Stimulated activated effector memory CD8-positive, alpha-beta T cell treated with anti-CD3 and anti-CD28 coated beads, Interleukin-12 subunit alpha, Interleukin-12 subunit beta, amount 100 ng/mL, for 72 hours (primary cell): Measurements from ENCODE around the gene BDH1.
A peak's percentile ranks its signal among the peaks of the same experiment; 100 is the strongest.
"Not testable (repeated sequence)": the region's sequence is repeated elsewhere in the genome, so short reads cannot be mapped to it uniquely, and the experiment has no call there.

Experiments used
- ATAC-seq: fragments of 150-1000 bp; cut with Tn5 transposase; 2 replicates; pipeline ENCODE4 v1.10.0; 2021
- DNase-seq, 2 donors: peaks; one replicate each; pipeline ENCODE4 v3.0.0; 2021 to 2022; ENCODE audit warnings: low spot score in 2 of 2
- H3K27ac Mint-ChIP-seq: one replicate; pipeline ENCODE4 v1.8.0; 2022; ENCODE audit warnings: mild to moderate bottlenecking, mixed read lengths
- H3K36me3 Mint-ChIP-seq: one replicate; pipeline ENCODE4 v1.8.0; 2022; ENCODE audit warnings: mild to moderate bottlenecking, mixed read lengths
- H3K4me1 Mint-ChIP-seq: one replicate; pipeline ENCODE4 v1.8.0; 2022; ENCODE audit warnings: mixed read lengths
- H3K4me3 Mint-ChIP-seq: one replicate; pipeline ENCODE4 v1.8.0; 2022; ENCODE audit warnings: mild to moderate bottlenecking, mixed read lengths
- H3K9me3 Mint-ChIP-seq: one replicate; pipeline ENCODE4 v1.8.0; 2022; ENCODE audit warnings: mixed read lengths

BDH1 gene

DNA sequence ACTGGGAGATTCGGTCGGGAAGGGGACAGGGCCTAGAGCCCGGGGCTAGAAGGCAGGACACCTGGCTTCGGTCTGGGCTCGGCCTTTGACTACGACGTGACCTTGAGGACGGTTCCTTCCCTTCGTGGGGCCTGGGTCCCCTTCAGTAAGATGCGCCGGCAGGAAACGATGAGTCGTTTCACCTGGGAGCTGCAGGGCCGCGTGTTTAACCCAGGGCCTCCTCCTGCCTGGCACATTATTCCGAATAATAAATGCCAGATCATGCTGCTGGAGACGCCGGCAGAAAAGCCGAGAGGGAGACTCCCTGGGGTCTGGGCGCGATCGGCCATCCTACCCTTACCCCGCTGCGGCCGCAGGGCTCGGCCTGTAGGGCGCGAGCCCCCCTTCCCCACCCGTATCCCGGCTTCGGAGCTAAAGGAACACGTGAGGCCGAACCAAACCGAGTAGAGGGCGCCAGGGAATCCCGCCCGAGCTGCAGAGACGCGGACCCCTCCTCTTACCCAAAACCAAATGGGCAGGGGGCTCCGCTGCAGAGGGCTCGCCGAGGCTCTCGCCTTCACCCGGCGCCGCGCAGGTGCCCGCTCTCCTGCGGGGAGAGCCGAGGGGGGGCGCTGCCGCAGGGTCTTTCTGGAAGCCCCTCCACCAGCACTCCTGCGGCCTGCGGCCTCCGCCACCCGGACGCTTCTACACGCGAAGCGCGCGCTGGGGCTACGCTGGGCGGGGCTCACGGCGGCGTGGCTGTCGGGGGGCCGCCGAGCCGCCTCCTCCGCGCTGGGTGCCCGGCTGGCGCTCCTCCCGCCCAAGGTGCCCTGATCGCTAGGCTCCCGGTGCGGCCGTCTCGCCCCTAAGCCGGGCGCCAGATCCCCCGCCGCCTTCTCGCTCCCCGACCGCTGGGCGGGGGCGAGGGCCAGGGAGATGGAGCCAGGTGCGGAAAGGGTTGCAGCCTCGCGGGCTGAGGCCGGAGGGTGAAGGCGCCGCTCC lies at the start of gene BDH1:
BDH1 (minus strand) TSS at position 688 of the 981 bp plus-strand sequence. CDS start 9,525 bp downstream, outside the sequence.
- ATAC-seq (peak; percentile 68), DNase-seq (peak; percentile 68 to 88)
- peaks cover 11% of the 10 kb centered on the region for H3K36me3 Mint-ChIP-seq
- peak within 1 kb of the TSS; percentile 75 for H3K27ac Mint-ChIP-seq
- H3K4me1 Mint-ChIP-seq, result peaks cover 29% of the 10 kb centered on the region
- H3K4me3 Mint-ChIP-seq, result peak within 1 kb of the TSS; percentile 85
- no peaks in the 10 kb centered on the region for H3K9me3 Mint-ChIP-seq

DNA sequence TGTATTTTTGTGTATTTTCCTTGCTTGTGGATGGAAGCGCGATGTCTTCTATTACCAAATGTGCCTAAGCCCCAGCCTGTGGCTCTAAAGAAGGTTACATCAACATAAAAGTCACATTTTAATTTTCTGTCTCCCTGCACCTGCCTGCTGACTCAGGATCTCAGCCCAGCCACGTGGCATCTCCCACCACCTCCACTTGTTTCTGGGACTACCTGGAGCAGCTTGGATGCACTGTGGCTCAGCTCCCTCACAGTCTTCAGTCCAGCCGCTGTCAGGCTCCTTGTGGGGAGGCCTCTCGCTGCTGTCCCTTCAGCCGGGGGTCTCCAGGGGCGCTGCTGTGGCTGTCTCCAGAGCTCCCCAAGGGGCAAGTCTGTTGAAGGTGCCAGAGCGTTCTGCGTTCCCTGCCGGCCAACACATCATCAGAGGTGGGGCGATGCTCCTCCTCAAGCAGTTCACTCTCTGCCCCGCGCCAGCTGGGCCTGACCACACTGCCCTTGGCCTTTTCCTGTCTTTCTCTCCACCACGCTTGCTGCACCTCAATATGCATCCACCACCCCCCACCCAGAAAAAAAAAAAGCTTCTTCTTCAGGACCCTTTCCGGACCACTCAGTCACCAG lies 47.7 kb upstream of the BDH1 start:
- Mint-ChIP-seq H3K4me1 (peaks cover 8% of the 10 kb centered on the region), H3K36me3 (peaks cover 26% of the 10 kb centered on the region), H3K9me3 (no peaks in the 10 kb centered on the region), H3K4me3 (no peak overlapping the region), H3K27ac (no peak overlapping the region)
- DNase-seq (peak in 1 of 2 donors; percentile 41), ATAC-seq (no peak)

DNA sequence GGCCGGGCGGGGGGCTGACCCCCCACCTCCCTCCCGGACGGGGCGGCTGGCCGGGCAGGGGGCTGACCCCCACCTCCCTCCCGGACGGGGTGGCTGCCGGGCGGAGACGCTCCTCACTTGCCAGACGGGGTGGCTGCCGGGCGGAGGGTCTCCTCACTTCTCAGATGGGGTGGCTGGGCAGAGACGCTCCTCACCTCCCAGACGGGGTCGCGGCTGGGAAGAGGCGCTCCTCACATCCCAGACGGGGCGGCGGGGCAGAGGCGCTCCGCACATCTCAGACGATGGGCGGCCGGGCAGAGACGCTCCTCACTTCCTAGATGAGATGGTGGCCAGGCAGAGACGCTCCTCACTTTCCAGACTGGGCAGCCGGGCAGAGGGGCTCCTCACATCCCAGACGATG lies 46.6 kb upstream of the BDH1 start:
- not testable (repeated sequence) for H3K27ac Mint-ChIP-seq, H3K4me3 Mint-ChIP-seq, ATAC-seq, H3K9me3 Mint-ChIP-seq, H3K4me1 Mint-ChIP-seq
- peaks cover 15% of the 10 kb centered on the region for H3K36me3 Mint-ChIP-seq
- peak in 1 of 2 donors; percentile 20 for DNase-seq

GRCh38 chr3:197601566-197601840 lies 45.7 kb upstream of the BDH1 start:
- not testable (repeated sequence) for H3K4me3 Mint-ChIP-seq, H3K9me3 Mint-ChIP-seq, H3K4me1 Mint-ChIP-seq, ATAC-seq, H3K27ac Mint-ChIP-seq
- H3K36me3 Mint-ChIP-seq, result peaks cover 10% of the 10 kb centered on the region
- peak in 1 of 2 donors; percentile 38 for DNase-seq

DNA sequence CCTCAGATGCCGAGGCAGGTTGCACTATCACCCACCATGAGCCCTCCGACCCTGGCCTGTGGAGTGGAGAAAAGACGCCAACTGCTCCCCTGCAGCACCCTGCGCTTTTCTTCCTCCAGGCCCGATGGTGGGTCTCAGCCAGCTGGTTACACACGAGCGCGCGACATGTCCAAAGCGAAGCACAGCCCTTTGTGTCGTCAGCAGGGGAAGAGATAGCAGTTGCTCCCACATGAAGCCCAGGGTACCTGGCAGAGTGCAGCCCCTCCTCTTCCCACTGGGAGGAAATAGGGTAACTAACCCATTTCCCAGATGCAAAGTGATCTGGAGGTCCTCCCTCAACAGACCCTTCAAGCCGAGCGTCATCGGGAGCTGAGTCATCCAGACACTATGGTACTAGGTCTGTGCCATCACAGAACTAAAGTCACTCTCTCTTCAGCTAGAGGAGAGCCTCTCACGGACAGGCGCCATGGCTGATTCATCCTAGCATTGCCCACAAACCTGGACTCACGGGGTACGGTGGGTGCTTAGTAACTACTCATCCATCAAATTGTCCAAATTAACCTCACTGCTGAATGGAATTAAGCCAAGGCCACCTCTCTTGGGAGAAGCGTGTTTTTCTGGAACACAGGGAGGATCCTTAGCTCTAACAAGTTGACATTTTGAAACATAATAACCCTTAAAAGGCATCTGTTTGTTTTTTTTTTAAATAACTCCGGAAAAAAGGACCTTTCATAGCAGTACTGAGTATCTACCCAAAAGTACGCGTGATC lies 45.2 kb upstream of the BDH1 start:
- peaks cover 9% of the 10 kb centered on the region for H3K36me3 Mint-ChIP-seq
- H3K4me3 Mint-ChIP-seq, result no peak overlapping the region
- ATAC-seq, result peak; percentile 76
- peak overlapping the region; percentile 34 for H3K27ac Mint-ChIP-seq
- H3K4me1 Mint-ChIP-seq, result peaks cover 8% of the 10 kb centered on the region
- no peak for DNase-seq
- no peaks in the 10 kb centered on the region for H3K9me3 Mint-ChIP-seq

DNA sequence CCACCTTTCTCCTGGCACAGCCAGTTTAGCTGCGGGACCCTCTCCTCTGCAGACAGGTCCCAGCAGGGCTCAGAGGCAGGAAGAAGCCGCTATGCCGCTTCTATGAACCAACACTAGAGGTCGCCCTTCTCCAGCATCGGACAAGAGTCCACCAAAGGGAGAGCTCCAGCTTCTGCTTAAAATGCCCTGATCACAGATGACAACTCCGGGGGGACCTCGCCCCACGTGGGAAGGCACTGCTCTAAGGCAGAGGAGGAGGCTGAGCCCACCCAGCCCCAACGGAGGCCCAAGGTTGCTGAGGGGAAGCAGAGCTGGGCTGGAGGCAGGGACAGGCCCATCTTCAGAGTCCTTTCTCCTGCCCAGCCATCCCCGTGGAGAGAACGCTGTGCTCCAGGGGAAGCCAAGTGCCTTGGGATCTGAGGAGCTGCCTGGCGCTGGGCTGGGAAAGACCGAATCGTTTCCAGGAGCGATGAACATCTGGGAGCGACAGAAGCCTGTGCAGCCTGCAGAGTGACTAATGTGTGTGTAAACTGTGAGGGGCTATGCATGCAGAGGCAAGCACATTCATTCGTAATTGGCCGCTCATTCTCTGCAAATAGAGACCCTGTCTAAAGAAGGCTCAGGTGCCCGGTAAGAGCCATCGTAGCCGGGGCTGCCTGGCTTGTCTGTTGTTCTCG lies 43.5 kb upstream of the BDH1 start:
- Mint-ChIP-seq H3K9me3 (no peaks in the 10 kb centered on the region), H3K4me3 (no peak overlapping the region), H3K27ac (peak overlapping the region; percentile 58), H3K4me1 (peaks cover 8% of the 10 kb centered on the region), H3K36me3 (peaks cover 7% of the 10 kb centered on the region)
- peak; percentile 95 for ATAC-seq
- DNase-seq, result peak; percentile 68 to 87

DNA sequence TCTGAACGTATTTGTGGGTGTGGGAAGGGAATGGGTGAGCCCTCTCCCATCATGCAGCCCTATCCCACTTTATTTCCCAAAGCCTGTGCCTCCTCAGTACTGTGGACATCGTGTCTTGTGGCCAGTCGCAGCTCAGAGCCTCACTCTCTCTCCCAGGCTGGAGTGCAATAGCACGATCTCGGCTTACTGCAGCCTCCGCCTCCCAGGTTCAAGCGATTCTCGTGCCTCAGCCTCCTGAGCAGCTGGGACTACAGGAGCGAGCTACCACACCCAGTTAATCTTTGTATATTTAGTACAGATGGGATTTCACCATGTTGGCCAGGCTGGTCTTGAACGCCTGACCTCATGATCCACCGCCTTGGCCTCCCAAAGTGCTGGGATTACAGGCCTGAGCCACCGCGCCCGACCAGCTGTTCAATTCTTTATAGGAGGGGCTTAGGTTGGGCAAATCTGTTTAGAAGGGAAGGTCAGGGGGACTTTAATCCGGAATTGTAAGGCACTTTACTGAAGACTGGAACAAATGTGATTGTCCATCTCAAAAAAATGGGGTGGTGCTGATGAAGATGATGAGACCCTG lies 42.7 kb upstream of the BDH1 start:
- Mint-ChIP-seq H3K4me1 (peaks cover 8% of the 10 kb centered on the region), H3K36me3 (peaks cover under 1% of the 10 kb centered on the region), H3K27ac (peak overlapping the region; percentile 58), H3K4me3 (no peak overlapping the region), H3K9me3 (no peaks in the 10 kb centered on the region)
- no peak for DNase-seq
- no peak for ATAC-seq

DNA sequence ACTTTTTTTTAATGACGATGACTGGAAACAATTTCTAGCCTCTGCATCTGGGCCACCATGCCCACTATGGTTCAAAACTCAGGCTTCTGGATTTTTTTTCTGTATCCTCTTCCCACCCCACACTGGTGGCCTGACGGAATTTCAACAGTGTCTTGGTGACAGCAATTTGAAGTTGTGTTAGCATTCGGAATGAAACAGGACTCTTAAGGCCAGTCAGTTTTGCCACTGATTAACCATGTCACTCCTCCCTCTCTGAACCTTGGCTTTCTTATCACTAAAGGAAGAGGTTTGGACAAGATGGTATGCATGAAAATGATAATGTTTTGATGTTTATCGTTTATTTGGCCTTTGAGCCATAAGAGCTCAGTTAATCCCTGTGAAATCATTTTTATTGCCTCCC lies 41.6 kb upstream of the BDH1 start:
- no peaks in the 10 kb centered on the region for H3K9me3 Mint-ChIP-seq
- DNase-seq (no peak), ATAC-seq (no peak)
- H3K4me1 Mint-ChIP-seq, result peaks cover 17% of the 10 kb centered on the region
- H3K4me3 Mint-ChIP-seq, result no peak overlapping the region
- no peaks in the 10 kb centered on the region for H3K36me3 Mint-ChIP-seq
- no peak overlapping the region for H3K27ac Mint-ChIP-seq

DNA sequence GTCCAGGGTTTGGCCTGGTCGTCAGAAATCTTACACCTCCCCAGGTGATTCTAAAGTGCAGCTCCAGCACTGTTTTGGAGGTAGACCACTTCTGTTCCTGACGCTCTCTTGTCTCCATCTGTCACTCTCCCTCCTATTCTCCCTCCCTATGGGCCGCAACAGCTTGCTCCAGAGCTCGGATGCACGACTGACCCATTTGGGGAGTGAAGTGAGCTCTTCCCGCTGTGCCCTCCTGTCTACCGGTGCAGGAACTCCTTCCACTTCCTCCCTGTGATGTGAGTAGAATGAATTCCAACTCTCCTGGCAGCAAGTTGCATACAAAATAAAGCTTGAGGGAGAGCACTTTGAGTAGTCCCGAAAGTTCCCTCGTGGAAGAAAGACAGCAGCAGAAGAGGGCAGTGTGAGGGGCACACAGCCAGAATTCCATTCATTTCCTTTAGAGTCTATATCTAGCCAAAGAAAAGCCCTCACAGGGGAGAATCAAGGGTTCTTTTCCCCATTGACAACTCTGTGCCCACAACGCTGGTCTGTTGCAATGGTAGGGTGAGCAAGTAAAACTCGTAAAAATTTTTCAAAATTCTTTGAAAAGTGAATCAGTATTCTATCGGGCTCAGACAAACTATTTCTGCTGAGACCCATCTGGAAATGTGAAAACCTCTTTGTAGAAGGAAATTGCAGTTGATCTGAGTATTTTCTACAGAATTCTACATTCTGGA lies 39.9 kb upstream of the BDH1 start:
- Mint-ChIP-seq H3K36me3 (no peaks in the 10 kb centered on the region), H3K4me1 (peaks cover 27% of the 10 kb centered on the region), H3K27ac (no peak overlapping the region), H3K4me3 (no peak overlapping the region), H3K9me3 (no peaks in the 10 kb centered on the region)
- DNase-seq (no peak), ATAC-seq (no peak)

- no peak for ATAC-seq
- Mint-ChIP-seq H3K4me3 (peak overlapping the region; percentile 31), H3K9me3 (no peaks in the 10 kb centered on the region), H3K4me1 (peaks cover 19% of the 10 kb centered on the region), H3K36me3 (no peaks in the 10 kb centered on the region), H3K27ac (peak overlapping the region; percentile 84)
- DNase-seq, result no peak
Measured at GRCh38 chr3:197593046-197593380, 37.2 kb upstream of the BDH1 start.

DNA sequence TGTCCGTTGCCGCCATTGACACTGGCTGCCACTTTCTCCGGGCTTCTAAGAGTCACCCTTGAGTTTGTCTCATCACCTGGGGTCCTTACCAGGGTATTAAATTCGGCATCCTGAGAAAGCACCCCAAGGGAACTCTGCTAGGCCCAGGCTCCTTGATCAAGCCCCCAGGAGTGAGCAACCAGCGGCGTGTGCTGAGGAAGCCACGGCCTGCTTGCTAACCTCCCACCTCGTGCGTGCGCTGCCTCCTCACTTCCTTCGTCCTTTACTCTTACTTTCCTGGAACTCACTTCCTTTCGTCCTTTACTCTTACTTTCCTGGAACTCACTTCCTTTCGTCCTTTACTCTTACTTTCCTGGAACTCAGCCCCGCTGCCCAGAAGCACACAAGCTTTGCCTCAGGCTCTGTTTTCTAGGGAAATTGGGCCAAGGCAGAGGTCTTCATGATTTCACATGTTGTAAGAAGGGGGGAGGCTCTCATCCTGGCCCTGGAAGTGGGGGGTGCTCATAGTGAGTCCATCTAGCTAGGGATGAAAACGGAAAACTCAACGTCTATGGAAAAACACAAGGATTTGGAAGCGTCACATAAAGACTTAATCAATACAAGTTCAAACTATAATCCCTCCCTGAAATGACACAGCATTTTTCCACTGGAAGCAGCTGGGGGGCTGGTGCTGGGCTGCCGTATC lies 36.7 kb upstream of the BDH1 start:
- peak overlapping the region; percentile 31 for H3K4me3 Mint-ChIP-seq

GRCh38 chr3:197591816-197592215 lies 36.0 kb upstream of the BDH1 start:
- H3K36me3 Mint-ChIP-seq, result no peaks in the 10 kb centered on the region
- ATAC-seq (peak; percentile 32), DNase-seq (no peak)
- no peaks in the 10 kb centered on the region for H3K9me3 Mint-ChIP-seq
- H3K4me1 Mint-ChIP-seq, result peaks cover 19% of the 10 kb centered on the region
- H3K27ac Mint-ChIP-seq, result no peak overlapping the region
- peak overlapping the region; percentile 31 for H3K4me3 Mint-ChIP-seq

More for the DNA sequence above, 36.7 kb upstream of the BDH1 start:
- ATAC-seq (peak; percentile 68), DNase-seq (no peak)
- Mint-ChIP-seq H3K4me1 (peaks cover 19% of the 10 kb centered on the region), H3K36me3 (no peaks in the 10 kb centered on the region), H3K9me3 (no peaks in the 10 kb centered on the region), H3K27ac (peak overlapping the region; percentile 84)

GRCh38 chr3:197590313-197590962 lies 34.7 kb upstream of the BDH1 start:
- H3K4me1 Mint-ChIP-seq, result peaks cover 19% of the 10 kb centered on the region
- H3K9me3 Mint-ChIP-seq, result no peaks in the 10 kb centered on the region
- no peaks in the 10 kb centered on the region for H3K36me3 Mint-ChIP-seq
- H3K27ac Mint-ChIP-seq, result peak overlapping the region; percentile 26
- ATAC-seq (peak; percentile 21), DNase-seq (no peak)
- no peak overlapping the region for H3K4me3 Mint-ChIP-seq
